PFSK-1 (cell line): Measurements from ENCODE around the gene HLCS.

Source experiments
- FOXP2 ChIP-seq: optimal IDR thresholded peaks from 2 replicates; pipeline ENCODE3; 2011; ENCODE audit warnings: borderline replicate concordance, control low read depth, inconsistent platforms; ENCODE audit not compliant: insufficient read depth; ENCODE audit errors: extremely low read length, extremely low read depth
- POLR2AphosphoS5 ChIP-seq: IDR thresholded peaks from 2 replicates; pipeline ENCODE4 v1.6.1; 2012; ENCODE audit warnings: low read depth, mild to moderate bottlenecking, control low read depth, low read length, moderate library complexity
- REST ChIP-seq, 2 experiments: IDR thresholded peaks; 2 replicates each; pipeline versions ENCODE4 v1.6.1 to v1.8.0; 2011 to 2012; ENCODE audit warnings: low read depth in 2 of 2, low read length in 2 of 2, control low read depth in 1 of 2, inconsistent platforms in 1 of 2, mild to moderate bottlenecking in 1 of 2, moderate library complexity in 1 of 2; ENCODE audit not compliant: insufficient read depth in 1 of 2
- SIN3A ChIP-seq: IDR thresholded peaks from 2 replicates; pipeline ENCODE4 v1.6.1; 2012; ENCODE audit warnings: mild to moderate bottlenecking, low read length, moderate library complexity, borderline replicate concordance; ENCODE audit not compliant: insufficient read depth
- TAF1 ChIP-seq: IDR thresholded peaks from 2 replicates; pipeline ENCODE4 v1.6.1; 2012; ENCODE audit warnings: low read length, control low read depth, borderline replicate concordance; ENCODE audit not compliant: insufficient read depth

The HLCS gene

DNA sequence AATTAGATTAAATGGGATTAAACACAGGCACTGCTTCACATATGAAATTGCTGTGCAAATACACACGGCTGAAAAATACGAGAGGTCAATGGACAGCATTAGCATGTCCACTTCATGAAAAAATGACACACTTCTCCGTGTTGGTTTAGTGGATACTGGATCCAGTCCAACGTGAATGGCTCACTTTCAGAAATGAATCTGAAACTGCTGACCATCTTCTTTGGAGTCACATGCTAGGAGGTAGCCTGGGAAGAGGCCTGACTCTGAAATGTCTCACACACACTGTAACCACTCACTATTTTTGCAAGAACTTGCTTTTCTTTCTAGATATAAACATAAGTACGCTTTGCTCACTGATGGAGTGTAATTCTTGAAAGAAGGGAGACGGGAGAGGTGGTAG is 127.3 kb downstream of the HLCS start:
- TF ChIP-seq REST (IDR thresholded peaks at IDR 0.05; ENCODE audit: insufficient read depth in 1 of 2, low read depth in 2 of 2, low read length in 2 of 2) (no peak), FOXP2 (no peak), POLR2AphosphoS5 (no peak)

GRCh38 chr21:36835383-36835795 is 131.1 kb downstream of the HLCS start:
- TF ChIP-seq REST (IDR thresholded peaks at IDR 0.05; ENCODE audit: insufficient read depth in 1 of 2, low read depth in 2 of 2, low read length in 2 of 2) (no peak), SIN3A (no peak), FOXP2 (no peak), POLR2AphosphoS5 (no peak), TAF1 (no peak)

DNA sequence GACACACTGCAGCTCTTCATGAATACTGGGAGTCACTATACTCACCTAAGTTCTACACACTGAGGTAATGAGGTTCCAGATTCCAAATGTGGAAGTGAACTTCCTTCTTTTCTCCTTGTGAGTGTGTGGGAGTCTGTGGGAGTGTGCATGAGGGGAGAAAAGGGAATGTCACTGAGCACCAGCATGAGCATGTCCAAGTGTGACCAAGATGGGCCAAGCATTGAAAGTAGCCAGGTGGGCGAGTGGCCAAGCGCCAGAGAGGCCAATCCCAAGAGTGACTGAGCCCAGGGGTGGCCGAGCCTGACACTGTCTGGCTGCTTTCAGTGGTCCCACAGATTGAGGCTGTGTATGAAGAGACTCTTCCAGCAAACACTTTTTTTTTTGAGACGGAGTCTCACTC is 132.3 kb downstream of the HLCS start:
- no peak for TF ChIP-seq SIN3A
- no peak for TF ChIP-seq FOXP2
- TF ChIP-seq POLR2AphosphoS5: no peak
- no peak for TF ChIP-seq REST (IDR thresholded peaks at IDR 0.05; ENCODE audit: insufficient read depth in 1 of 2, low read depth in 2 of 2, low read length in 2 of 2)
- no peak for TF ChIP-seq TAF1

GRCh38 chr21:36830100-36830499 is 136.4 kb downstream of the HLCS start:
- no peak for TF ChIP-seq POLR2AphosphoS5
- TF ChIP-seq REST (IDR thresholded peaks at IDR 0.05; ENCODE audit: insufficient read depth in 1 of 2, low read depth in 2 of 2, low read length in 2 of 2): no peak
- TF ChIP-seq FOXP2: no peak
- no peak for TF ChIP-seq TAF1
- TF ChIP-seq SIN3A: no peak

DNA sequence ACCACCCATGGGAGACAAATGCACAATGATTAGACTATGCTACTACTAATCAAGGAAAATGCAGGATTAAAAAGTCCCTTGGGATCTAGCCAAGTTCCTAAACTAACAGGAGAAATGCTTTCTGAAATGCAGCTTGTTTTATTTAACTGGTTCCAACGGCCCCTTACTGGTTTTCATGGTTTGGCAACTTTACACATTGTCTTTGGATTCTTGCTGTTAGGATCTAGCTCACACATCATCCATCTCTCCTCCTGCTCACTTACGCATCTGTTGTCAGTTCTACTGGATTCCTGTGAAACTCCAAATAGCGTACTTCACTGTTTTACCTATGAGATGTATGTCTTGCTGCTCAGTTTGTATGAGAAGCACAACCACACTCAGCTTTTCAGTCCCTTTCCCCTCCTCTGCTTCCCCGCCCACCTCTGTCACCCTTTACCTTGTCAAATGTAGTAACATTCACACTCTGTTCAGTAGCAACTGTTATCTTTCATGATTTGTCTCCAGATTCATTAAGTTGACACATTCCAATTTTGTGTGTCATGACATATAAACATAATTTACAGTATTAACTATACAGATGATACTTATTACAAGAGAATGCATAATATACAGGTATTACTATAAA is 137.5 kb downstream of the HLCS start:
- TF ChIP-seq POLR2AphosphoS5 (no peak), FOXP2 (no peak), REST (IDR thresholded peaks at IDR 0.05; ENCODE audit: insufficient read depth in 1 of 2, low read depth in 2 of 2, low read length in 2 of 2) (no peak), SIN3A (no peak), TAF1 (no peak)
